ENCODE measurements around the gene PGS1. TPM values are rescaled to one million over a fixed set of nuclear protein-coding genes. Genes with fewer than 3 reads are reported as not detected.
A peak's percentile ranks its signal among the peaks of the same experiment; 100 is the strongest.

The PGS1 gene
- total RNA-seq, 4 donors from 2014 or later, result 30.4 to 40.3 (median 39.9) TPM

GRCh38 chr17:78343187-78343542, 35.3 kb upstream of the PGS1 start:
- no peak overlapping the region for H3K4me3 ChIP-seq (ENCODE audit: low read depth, poor library complexity, severe bottlenecking)
- DNase-seq (ENCODE audit: low spot score in 2 of 2), result peak; percentile 64 to 94
- WGBS, 2 donors, result 16 to 19% methylated on average over 4 to 5 of the region's 5 CpGs
- TF ChIP-seq POLR2A (IDR thresholded peaks at IDR 0.05), result no peak
- no peak for TF ChIP-seq CTCF (IDR thresholded peaks at IDR 0.05)
- intact Hi-C loops (cut with DNase I; ENCODE audit: low total_unique reads), result no loop called here

GRCh38 chr17:78343543-78344201, 34.8 kb upstream of the PGS1 start:
- no peak for DNase-seq (ENCODE audit: low spot score in 2 of 2)
- H3K4me3 ChIP-seq (ENCODE audit: low read depth, poor library complexity, severe bottlenecking), result no peak overlapping the region
- no peak for TF ChIP-seq CTCF (IDR thresholded peaks at IDR 0.05)
- intact Hi-C loops (cut with DNase I; ENCODE audit: low total_unique reads), result no loop called here
- 68 to 77% methylated on average over 14 to 19 of the region's 19 CpGs for WGBS, 2 donors

GRCh38 chr17:78344666-78345065, 33.8 kb upstream of the PGS1 start:
- no peak for TF ChIP-seq CTCF (IDR thresholded peaks at IDR 0.05)
- TF ChIP-seq POLR2A (IDR thresholded peaks at IDR 0.05), result no peak
- H3K4me3 ChIP-seq (ENCODE audit: low read depth, poor library complexity, severe bottlenecking), result no peak overlapping the region
- WGBS, 2 donors, result 89 to 90% methylated on average over 10 of the region's 10 CpGs
- intact Hi-C loops (cut with DNase I; ENCODE audit: low total_unique reads), result no loop called here
- DNase-seq (ENCODE audit: low spot score in 2 of 2), result no peak

GRCh38 chr17:78345172-78345571, 33.3 kb upstream of the PGS1 start:
- no peak for DNase-seq (ENCODE audit: low spot score in 2 of 2)
- intact Hi-C loops (cut with DNase I; ENCODE audit: low total_unique reads), result no loop called here
- no peak for TF ChIP-seq CTCF (IDR thresholded peaks at IDR 0.05)
- no peak for TF ChIP-seq POLR2A (IDR thresholded peaks at IDR 0.05)
- H3K4me3 ChIP-seq (ENCODE audit: low read depth, poor library complexity, severe bottlenecking), result no peak overlapping the region
- WGBS, 2 donors, result 85 to 88% methylated on average over 8 of the region's 8 CpGs

- TF ChIP-seq POLR2A (IDR thresholded peaks at IDR 0.05) (no peak), CTCF (IDR thresholded peaks at IDR 0.05) (no peak)
- no peak overlapping the region for H3K4me3 ChIP-seq (ENCODE audit: low read depth, poor library complexity, severe bottlenecking)
- 83 to 88% methylated on average over 10 of the region's 10 CpGs for WGBS, 2 donors
- DNase-seq (ENCODE audit: low spot score in 2 of 2), result no peak
- intact Hi-C loops (cut with DNase I; ENCODE audit: low total_unique reads), result no loop called here
These were observed 32.5 kb upstream of the PGS1 start for GRCh38 chr17:78345791-78346494.
